ENCODE data around the gene NHLH2. TPM values are rescaled to one million over a fixed set of nuclear protein-coding genes. Genes with fewer than 3 reads are reported as not detected.
A peak's percentile ranks its signal among the peaks of the same experiment; 100 is the strongest.

NHLH2 gene
- total RNA-seq, 1 experiment from 2014 or later: not detected

DNA sequence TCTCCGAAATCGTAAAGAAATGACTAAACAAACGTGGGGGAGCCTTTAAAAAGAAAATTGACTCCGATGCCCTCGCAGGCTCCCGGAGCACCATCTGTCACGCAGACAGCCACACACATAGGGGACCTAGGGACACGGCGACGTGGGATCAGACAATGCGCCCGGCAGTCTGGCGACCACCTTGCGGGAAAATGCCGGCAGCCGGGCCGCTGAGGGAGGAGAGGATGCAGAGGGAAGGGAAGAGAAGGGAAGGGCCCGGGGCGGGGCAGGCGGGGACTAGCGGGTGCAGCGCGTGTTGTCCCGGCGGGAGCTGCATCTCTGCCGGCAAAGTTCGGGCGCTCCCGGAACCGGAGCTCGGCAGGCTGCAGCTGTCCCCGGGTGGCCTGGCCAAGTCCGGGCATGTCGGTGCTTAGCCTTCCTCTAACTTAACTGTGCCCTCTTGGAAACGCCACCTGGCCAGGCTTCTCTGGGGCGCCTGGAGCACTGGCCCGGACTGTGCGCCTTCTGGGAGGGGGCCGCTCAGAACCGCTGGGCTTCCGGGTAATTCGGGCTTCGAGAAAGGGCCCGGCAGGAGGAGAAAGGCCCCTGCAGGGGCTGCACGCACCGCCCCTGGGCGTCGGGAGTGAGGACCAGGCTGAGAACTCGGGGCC, 1.8 kb downstream of the NHLH2 start:
- POLR2A ChIA-PET (ENCODE audit: unreplicated experiment): no interaction called here
- DNase-seq: peak in 1 of 2 experiments; percentile 12
- intact Hi-C loops (cut with micrococcal nuclease; ENCODE audit: unreplicated experiment): no loop called here
- BruUV-seq (replicated peaks): no TSS peak
- Histone ChIP-seq H2AFZ (no peak overlapping the region), H3K4me1 (replicated peaks; ENCODE audit: insufficient read depth) (no peaks in the 10 kb centered on the region), H3K79me2 (ENCODE audit: low read depth) (no peaks in the 10 kb centered on the region), H3K9me2 (ENCODE audit: insufficient read depth) (no peaks in the 10 kb centered on the region), H3K9me3 (ENCODE audit: insufficient read depth, low read depth) (no peaks in the 10 kb centered on the region), H4K20me1 (ENCODE audit: insufficient read depth) (no peaks in the 10 kb centered on the region), H3K4me2 (0 out of 2 replicates have a peak overlapping the region, but pooled peaks have one; percentile 6), H3K4me3 (no peak overlapping the region), H3K27me3 (ENCODE audit: insufficient read depth, low read depth) (peaks cover 20% of the 10 kb centered on the region), H3F3A (ENCODE audit: insufficient read depth, low read depth) (no peaks in the 10 kb centered on the region), H3K36me3 (ENCODE audit: low read depth) (no peaks in the 10 kb centered on the region), H3K27ac (no peak overlapping the region)
- TF ChIP-seq, protein P1, sequence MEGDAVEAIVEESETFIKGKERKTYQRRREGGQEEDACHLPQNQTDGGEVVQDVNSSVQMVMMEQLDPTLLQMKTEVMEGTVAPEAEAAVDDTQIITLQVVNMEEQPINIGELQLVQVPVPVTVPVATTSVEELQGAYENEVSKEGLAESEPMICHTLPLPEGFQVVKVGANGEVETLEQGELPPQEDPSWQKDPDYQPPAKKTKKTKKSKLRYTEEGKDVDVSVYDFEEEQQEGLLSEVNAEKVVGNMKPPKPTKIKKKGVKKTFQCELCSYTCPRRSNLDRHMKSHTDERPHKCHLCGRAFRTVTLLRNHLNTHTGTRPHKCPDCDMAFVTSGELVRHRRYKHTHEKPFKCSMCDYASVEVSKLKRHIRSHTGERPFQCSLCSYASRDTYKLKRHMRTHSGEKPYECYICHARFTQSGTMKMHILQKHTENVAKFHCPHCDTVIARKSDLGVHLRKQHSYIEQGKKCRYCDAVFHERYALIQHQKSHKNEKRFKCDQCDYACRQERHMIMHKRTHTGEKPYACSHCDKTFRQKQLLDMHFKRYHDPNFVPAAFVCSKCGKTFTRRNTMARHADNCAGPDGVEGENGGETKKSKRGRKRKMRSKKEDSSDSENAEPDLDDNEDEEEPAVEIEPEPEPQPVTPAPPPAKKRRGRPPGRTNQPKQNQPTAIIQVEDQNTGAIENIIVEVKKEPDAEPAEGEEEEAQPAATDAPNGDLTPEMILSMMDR (conservative IDR thresholded peaks at IDR 0.05): no peak
- no peak for TF ChIP-seq EZH2 (IDR thresholded peaks at IDR 0.05; ENCODE audit: low read depth)
- CTCF ChIA-PET: no interaction called here

DNA sequence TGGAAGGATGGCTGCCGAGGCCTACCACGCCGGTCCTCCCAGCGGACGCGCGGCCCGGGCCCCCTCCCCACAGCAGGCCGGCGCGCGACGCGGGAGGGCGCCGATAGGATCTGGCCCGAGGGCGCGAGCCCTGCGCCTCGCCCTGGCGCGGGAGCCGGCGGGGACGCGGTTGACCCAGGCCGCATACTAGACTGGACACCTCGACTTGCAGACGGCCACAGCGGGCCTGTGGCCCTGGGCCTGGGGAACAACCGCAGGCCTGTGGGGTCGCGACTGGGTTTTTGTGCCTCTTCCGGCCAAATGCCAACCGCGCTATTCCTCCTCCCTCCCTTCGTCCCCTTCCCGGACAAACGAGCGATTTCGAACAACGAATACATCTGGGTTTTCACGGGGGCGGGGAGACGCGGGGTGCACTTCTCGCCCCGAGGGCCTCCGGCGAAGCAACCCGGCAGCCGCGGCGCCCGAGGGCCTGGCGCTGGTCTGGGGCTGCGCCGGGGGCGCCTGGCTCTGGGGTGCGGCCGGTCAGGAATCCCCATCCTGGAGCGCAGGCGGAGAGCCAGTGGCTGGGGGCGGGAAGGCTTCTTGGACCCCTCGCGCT, 2.4 kb downstream of the NHLH2 start:
- ChIA-PET CTCF (no interaction called here), POLR2A (ENCODE audit: unreplicated experiment) (no interaction called here)
- H3K79me2 ChIP-seq (ENCODE audit: low read depth): no peaks in the 10 kb centered on the region
- DNase-seq: no peak
- no peaks in the 10 kb centered on the region for H3K4me1 ChIP-seq (replicated peaks; ENCODE audit: insufficient read depth)
- no TSS peak for BruUV-seq (replicated peaks)
- H2AFZ ChIP-seq: no peak overlapping the region
- H3K27me3 ChIP-seq (ENCODE audit: insufficient read depth, low read depth): peaks cover 20% of the 10 kb centered on the region
- no peaks in the 10 kb centered on the region for H3F3A ChIP-seq (ENCODE audit: insufficient read depth, low read depth)
- no peaks in the 10 kb centered on the region for H3K36me3 ChIP-seq (ENCODE audit: low read depth)
- H3K9me3 ChIP-seq (ENCODE audit: insufficient read depth, low read depth): no peaks in the 10 kb centered on the region
- intact Hi-C loops (cut with micrococcal nuclease; ENCODE audit: unreplicated experiment): no loop called here
- H3K4me3 ChIP-seq: no peak overlapping the region
- no peaks in the 10 kb centered on the region for H4K20me1 ChIP-seq (ENCODE audit: insufficient read depth)
- H3K27ac ChIP-seq: no peak overlapping the region
- no peaks in the 10 kb centered on the region for H3K9me2 ChIP-seq (ENCODE audit: insufficient read depth)
- no peak overlapping the region for H3K4me2 ChIP-seq
- TF ChIP-seq EZH2 (IDR thresholded peaks at IDR 0.05; ENCODE audit: low read depth): no peak
- TF ChIP-seq, protein P1 (conservative IDR thresholded peaks at IDR 0.05): no peak

DNA sequence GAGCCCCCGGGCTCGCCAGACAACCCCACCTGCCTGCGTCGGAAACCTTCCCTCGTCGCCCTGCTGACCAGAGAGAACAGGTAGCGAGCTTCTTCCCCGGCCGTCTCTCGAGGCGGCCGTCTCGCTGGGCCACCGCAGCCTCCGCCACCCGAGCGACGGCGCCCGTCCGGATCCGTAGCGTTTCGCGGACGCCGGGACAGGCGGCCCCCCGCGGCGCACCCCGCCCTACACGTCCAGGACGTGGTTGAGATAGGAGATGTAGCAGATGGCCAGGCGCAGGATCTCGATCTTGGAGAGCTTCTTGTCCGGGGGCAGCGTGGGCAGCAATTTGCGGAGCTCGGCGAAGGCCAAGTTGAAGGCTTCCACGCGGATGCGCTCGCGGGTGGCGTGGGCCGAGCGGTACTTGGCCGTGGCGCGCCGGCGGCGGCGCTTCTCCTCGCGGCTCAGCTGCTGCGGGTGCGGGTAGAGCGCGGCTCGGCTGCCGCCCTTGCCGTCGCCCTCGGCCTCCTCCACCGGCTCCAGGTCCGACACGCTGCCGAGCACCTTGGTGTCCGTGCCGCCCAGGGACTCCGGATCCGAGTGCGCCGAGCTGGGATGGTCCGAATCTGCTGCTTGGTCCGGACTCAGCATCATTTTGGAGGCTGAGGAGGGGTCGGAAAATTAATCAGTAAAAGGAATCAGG, 3.0 kb downstream of the NHLH2 start:
- Histone ChIP-seq H3K4me2 (no peak overlapping the region), H4K20me1 (ENCODE audit: insufficient read depth) (no peaks in the 10 kb centered on the region), H3K4me1 (replicated peaks; ENCODE audit: insufficient read depth) (no peaks in the 10 kb centered on the region), H3K27me3 (ENCODE audit: insufficient read depth, low read depth) (peaks cover 20% of the 10 kb centered on the region), H3F3A (ENCODE audit: insufficient read depth, low read depth) (no peaks in the 10 kb centered on the region), H3K27ac (no peak overlapping the region), H3K36me3 (ENCODE audit: low read depth) (no peaks in the 10 kb centered on the region), H2AFZ (no peak overlapping the region), H3K9me3 (ENCODE audit: insufficient read depth, low read depth) (no peaks in the 10 kb centered on the region), H3K4me3 (no peak overlapping the region), H3K79me2 (ENCODE audit: low read depth) (no peaks in the 10 kb centered on the region), H3K9me2 (ENCODE audit: insufficient read depth) (no peaks in the 10 kb centered on the region)
- no peak for DNase-seq
- intact Hi-C loops (cut with micrococcal nuclease; ENCODE audit: unreplicated experiment): no loop called here
- ChIA-PET POLR2A (ENCODE audit: unreplicated experiment) (no interaction called here), CTCF (no interaction called here)
- TF ChIP-seq, protein P1 (conservative IDR thresholded peaks at IDR 0.05): no peak
- TF ChIP-seq EZH2 (IDR thresholded peaks at IDR 0.05; ENCODE audit: low read depth): no peak
- BruUV-seq (replicated peaks): no TSS peak

All from PC-9 (cell line).